ENCODE results near the gene NAXD.

NAXD gene

GRCh38 chr13:110646442-110647364 is 31.4 kb downstream of the NAXD start:
- TF ChIP-seq CTCF (IDR thresholded peaks at IDR 0.05; ENCODE audit: low read depth, low read length): no peak
- TF ChIP-seq EZH2phosphoT487 (IDR thresholded peaks at IDR 0.05; ENCODE audit: low read depth): no peak
- Histone ChIP-seq H3K36me3 (replicated peaks; ENCODE audit: low read depth, low read length) (peaks cover 34% of the 10 kb centered on the region), H4K20me1 (ENCODE audit: insufficient read depth, low read length) (peaks cover 5% of the 10 kb centered on the region; the same call in 1 of the 2 replicates), H3K4me2 (ENCODE audit: low read length) (no peak overlapping the region), H3K4me1 (ENCODE audit: low read length) (peaks cover 10% of the 10 kb centered on the region; the same call in 1 of the 2 replicates), H2AFZ (ENCODE audit: low read depth, low read length) (no peak overlapping the region), H3K27ac (ENCODE audit: low read length) (no peak overlapping the region), H3K9me3 (ENCODE audit: insufficient read depth, low read length) (no peaks in the 10 kb centered on the region), H3K79me2 (ENCODE audit: low read length) (no peaks in the 10 kb centered on the region), H3K27me3 (ENCODE audit: low read depth, low read length) (no peaks in the 10 kb centered on the region), H3K4me3 (ENCODE audit: low read length) (no peak overlapping the region), H3K9ac (ENCODE audit: low read length) (no peak overlapping the region)

DNA sequence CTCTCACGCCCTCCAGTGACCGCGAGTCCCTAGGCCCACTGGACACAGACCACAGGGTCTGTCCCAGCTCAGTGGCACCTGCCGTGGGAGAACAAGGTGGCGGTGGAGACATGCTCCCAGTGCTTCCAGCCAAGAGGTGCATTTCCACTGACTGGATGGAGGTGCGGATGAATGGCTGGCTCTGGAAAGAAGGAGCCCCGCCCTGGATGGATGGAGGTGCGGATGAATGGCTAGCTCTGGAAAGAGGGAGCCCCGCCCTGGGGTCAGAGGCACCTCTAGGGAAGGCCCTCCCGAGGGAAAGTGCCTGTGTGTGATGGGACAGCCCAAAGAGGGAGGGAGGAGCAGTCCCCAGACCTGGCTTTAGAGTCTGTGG is 32.0 kb downstream of the NAXD start:
- Histone ChIP-seq H3K27ac (ENCODE audit: low read length) (no peak overlapping the region), H3K9ac (ENCODE audit: low read length) (no peak overlapping the region), H3K4me1 (ENCODE audit: low read length) (peaks cover 11% of the 10 kb centered on the region; the same call in 1 of the 2 replicates), H3K27me3 (ENCODE audit: low read depth, low read length) (no peaks in the 10 kb centered on the region), H3K9me3 (ENCODE audit: insufficient read depth, low read length) (no peaks in the 10 kb centered on the region), H3K79me2 (ENCODE audit: low read length) (no peaks in the 10 kb centered on the region), H3K36me3 (replicated peaks; ENCODE audit: low read depth, low read length) (peaks cover 32% of the 10 kb centered on the region), H4K20me1 (ENCODE audit: insufficient read depth, low read length) (peaks cover 5% of the 10 kb centered on the region), H3K4me3 (ENCODE audit: low read length) (no peak overlapping the region), H3K4me2 (ENCODE audit: low read length) (no peak overlapping the region), H2AFZ (ENCODE audit: low read depth, low read length) (no peak overlapping the region)
- no peak for TF ChIP-seq EZH2phosphoT487 (IDR thresholded peaks at IDR 0.05; ENCODE audit: low read depth)
- no peak for TF ChIP-seq CTCF (IDR thresholded peaks at IDR 0.05; ENCODE audit: low read depth, low read length)

- Histone ChIP-seq H4K20me1 (ENCODE audit: insufficient read depth, low read length) (peaks cover 13% of the 10 kb centered on the region), H3K4me2 (ENCODE audit: low read length) (no peak overlapping the region)
Observed at GRCh38 chr13:110648146-110648819, 32.9 kb downstream of the NAXD start.

More at GRCh38 chr13:110648146-110648819, 32.9 kb downstream of the NAXD start:
- TF ChIP-seq CTCF (IDR thresholded peaks at IDR 0.05; ENCODE audit: low read depth, low read length) (no peak), EZH2phosphoT487 (IDR thresholded peaks at IDR 0.05; ENCODE audit: low read depth) (no peak)
- Histone ChIP-seq H3K4me1 (ENCODE audit: low read length) (peaks cover 20% of the 10 kb centered on the region), H3K27me3 (ENCODE audit: low read depth, low read length) (no peaks in the 10 kb centered on the region), H3K9ac (ENCODE audit: low read length) (no peak overlapping the region), H3K4me3 (ENCODE audit: low read length) (no peak overlapping the region), H3K27ac (ENCODE audit: low read length) (no peak overlapping the region), H3K36me3 (replicated peaks; ENCODE audit: low read depth, low read length) (peaks cover 30% of the 10 kb centered on the region), H3K79me2 (ENCODE audit: low read length) (no peaks in the 10 kb centered on the region), H2AFZ (ENCODE audit: low read depth, low read length) (no peak overlapping the region), H3K9me3 (ENCODE audit: insufficient read depth, low read length) (no peaks in the 10 kb centered on the region)
